Osteoblast (primary cell): ENCODE data around the gene VARS2. TPM values are rescaled to one million over a fixed set of nuclear protein-coding genes. Genes with fewer than 3 reads are reported as not detected.
A peak's percentile ranks its signal among the peaks of the same experiment; 100 is the strongest.

Source experiments
- DNase-seq: peaks from one replicate; pipeline ENCODE4 v3.0.0; 2011; ENCODE audit warnings: low spot score, mixed read lengths; ENCODE audit not compliant: insufficient read length; ENCODE audit errors: missing footprints
- H2AFZ ChIP-seq: 2 replicates; pipeline ENCODE4 v1.6.0; 2011; ENCODE audit warnings: mild to moderate bottlenecking, low read length
- H3K27ac ChIP-seq: 2 replicates; pipeline ENCODE4 v1.5.1; 2011; ENCODE audit warnings: mild to moderate bottlenecking, low read depth, low read length, moderate library complexity
- H3K27me3 ChIP-seq: 2 replicates; pipeline ENCODE4 v1.6.0; 2012; ENCODE audit warnings: mild to moderate bottlenecking, control low read depth, inconsistent platforms, low read length, moderate library complexity; ENCODE audit not compliant: insufficient read depth
- H3K36me3 ChIP-seq: 2 replicates; pipeline ENCODE4 v1.5.1; 2011; ENCODE audit warnings: mild to moderate bottlenecking, low read length, control low read depth, moderate library complexity; ENCODE audit not compliant: insufficient read depth
- H3K4me1 ChIP-seq: 2 replicates; pipeline ENCODE4 v1.5.1; 2011; ENCODE audit warnings: mild to moderate bottlenecking, low read length, control low read depth, moderate library complexity; ENCODE audit not compliant: insufficient read depth
- H3K4me2 ChIP-seq: 2 replicates; pipeline ENCODE4 v1.6.0; 2011; ENCODE audit warnings: mild to moderate bottlenecking, low read length; ENCODE audit not compliant: insufficient read depth
- H3K4me3 ChIP-seq: fragments of 200-600 bp; sonication (generic); 3 replicates; pipeline ENCODE4 v1.5.1; 2012; ENCODE audit warnings: mild to moderate bottlenecking, low read length, inconsistent platforms; ENCODE audit not compliant: insufficient read depth
- H3K79me2 ChIP-seq: 2 replicates; pipeline ENCODE4 v1.6.0; 2012; ENCODE audit warnings: mild to moderate bottlenecking, low read length, control low read depth, inconsistent platforms; ENCODE audit not compliant: insufficient read depth
- H3K9me3 ChIP-seq: 2 replicates; pipeline ENCODE4 v1.5.1; 2011; ENCODE audit warnings: low read depth, low read length, control low read depth
- H4K20me1 ChIP-seq: 2 replicates; pipeline ENCODE4 v1.6.0; 2012; ENCODE audit warnings: mild to moderate bottlenecking, low read length, control low read depth; ENCODE audit not compliant: insufficient read depth
- CTCF ChIP-seq: IDR thresholded peaks from 2 replicates; pipeline ENCODE4 v1.5.1; 2011; ENCODE audit warnings: mild to moderate bottlenecking, low read depth, low read length, moderate library complexity; ENCODE audit errors: extremely low read depth
- total RNA-seq: library from RNA; depleted of rRNA; stranded (reverse); fragments of >200 nt; gene quantifications from 2 replicates; pipeline ENCODE4 v1.2.3, GENCODE V29; 2012

The VARS2 gene
- total RNA-seq, 1 donor: 14.5 TPM

- H3K79me2 ChIP-seq: no peaks in the 10 kb centered on the region
- H3K4me1 ChIP-seq: peaks cover 18% of the 10 kb centered on the region
- no peaks in the 10 kb centered on the region for H3K9me3 ChIP-seq
- no peak overlapping the region for H3K4me3 ChIP-seq
- TF ChIP-seq CTCF: no peak
- H3K4me2 ChIP-seq: no peak overlapping the region
- peak; percentile 89 for DNase-seq
- peak overlapping the region; percentile 19 for H2AFZ ChIP-seq
- H4K20me1 ChIP-seq: no peaks in the 10 kb centered on the region
- peak overlapping the region; percentile 6 for H3K27ac ChIP-seq
- H3K27me3 ChIP-seq: no peaks in the 10 kb centered on the region
- no peaks in the 10 kb centered on the region for H3K36me3 ChIP-seq
Measured at GRCh38 chr6:30876039-30876730, 37.9 kb upstream of the VARS2 start.

- TF ChIP-seq CTCF: peak; percentile 99
- Histone ChIP-seq H3K4me1 (peaks cover 21% of the 10 kb centered on the region), H3K27ac (peak overlapping the region; percentile 65), H3K4me3 (peak overlapping the region; percentile 65), H3K27me3 (no peaks in the 10 kb centered on the region), H3K79me2 (no peaks in the 10 kb centered on the region), H2AFZ (peak overlapping the region; percentile 89), H4K20me1 (no peaks in the 10 kb centered on the region), H3K36me3 (no peaks in the 10 kb centered on the region), H3K4me2 (peak overlapping the region; percentile 88), H3K9me3 (no peaks in the 10 kb centered on the region)
- DNase-seq: peak; percentile 98
Measured at GRCh38 chr6:30877419-30878262, 36.4 kb upstream of the VARS2 start.

- DNase-seq: peak; percentile 18
- no peak overlapping the region for H3K27ac ChIP-seq
- H3K27me3 ChIP-seq: no peaks in the 10 kb centered on the region
- no peaks in the 10 kb centered on the region for H3K79me2 ChIP-seq
- TF ChIP-seq CTCF: no peak
- H3K36me3 ChIP-seq: no peaks in the 10 kb centered on the region
- H3K9me3 ChIP-seq: no peaks in the 10 kb centered on the region
- H3K4me3 ChIP-seq: no peak overlapping the region
- no peak overlapping the region for H3K4me2 ChIP-seq
- H3K4me1 ChIP-seq: peaks cover 23% of the 10 kb centered on the region
- no peaks in the 10 kb centered on the region for H4K20me1 ChIP-seq
- H2AFZ ChIP-seq: no peak overlapping the region
Measured at GRCh38 chr6:30879684-30880427, 34.2 kb upstream of the VARS2 start.
